ENCODE measurements around the gene PROZ. TPM values are rescaled to one million over a fixed set of nuclear protein-coding genes. Genes with fewer than 3 reads are reported as not detected.

The PROZ gene
- total RNA-seq, 1 donor from 2014 or later: not detected

- Mint-ChIP-seq H3K27ac (ENCODE audit: unreplicated experiment) (no peak overlapping the region), H3K4me1 (ENCODE audit: low read depth, unreplicated experiment) (peaks cover 1% of the 10 kb centered on the region), H3K27me3 (ENCODE audit: unreplicated experiment) (peaks cover 5% of the 10 kb centered on the region), H3K9me3 (ENCODE audit: unreplicated experiment) (no peaks in the 10 kb centered on the region), H3K36me3 (ENCODE audit: unreplicated experiment) (no peaks in the 10 kb centered on the region), H3K4me3 (ENCODE audit: unreplicated experiment) (no peak overlapping the region)
- DNase-seq: no peak
- no peak for TF ChIP-seq CTCF (IDR thresholded peaks at IDR 0.05; ENCODE audit: partially characterized antibody, unreplicated experiment)
Observed at GRCh38 chr13:113169277-113170272, 11.1 kb downstream of the PROZ start.

- Mint-ChIP-seq H3K36me3 (ENCODE audit: unreplicated experiment) (no peaks in the 10 kb centered on the region), H3K9me3 (ENCODE audit: unreplicated experiment) (no peaks in the 10 kb centered on the region), H3K27ac (ENCODE audit: unreplicated experiment) (no peak overlapping the region), H3K4me3 (ENCODE audit: unreplicated experiment) (no peak overlapping the region), H3K27me3 (ENCODE audit: unreplicated experiment) (peaks cover 5% of the 10 kb centered on the region), H3K4me1 (ENCODE audit: low read depth, unreplicated experiment) (peaks cover 1% of the 10 kb centered on the region)
- DNase-seq: no peak
- no peak for TF ChIP-seq CTCF (IDR thresholded peaks at IDR 0.05; ENCODE audit: partially characterized antibody, unreplicated experiment)
Observed at GRCh38 chr13:113170511-113170910, 12.1 kb downstream of the PROZ start.

DNA sequence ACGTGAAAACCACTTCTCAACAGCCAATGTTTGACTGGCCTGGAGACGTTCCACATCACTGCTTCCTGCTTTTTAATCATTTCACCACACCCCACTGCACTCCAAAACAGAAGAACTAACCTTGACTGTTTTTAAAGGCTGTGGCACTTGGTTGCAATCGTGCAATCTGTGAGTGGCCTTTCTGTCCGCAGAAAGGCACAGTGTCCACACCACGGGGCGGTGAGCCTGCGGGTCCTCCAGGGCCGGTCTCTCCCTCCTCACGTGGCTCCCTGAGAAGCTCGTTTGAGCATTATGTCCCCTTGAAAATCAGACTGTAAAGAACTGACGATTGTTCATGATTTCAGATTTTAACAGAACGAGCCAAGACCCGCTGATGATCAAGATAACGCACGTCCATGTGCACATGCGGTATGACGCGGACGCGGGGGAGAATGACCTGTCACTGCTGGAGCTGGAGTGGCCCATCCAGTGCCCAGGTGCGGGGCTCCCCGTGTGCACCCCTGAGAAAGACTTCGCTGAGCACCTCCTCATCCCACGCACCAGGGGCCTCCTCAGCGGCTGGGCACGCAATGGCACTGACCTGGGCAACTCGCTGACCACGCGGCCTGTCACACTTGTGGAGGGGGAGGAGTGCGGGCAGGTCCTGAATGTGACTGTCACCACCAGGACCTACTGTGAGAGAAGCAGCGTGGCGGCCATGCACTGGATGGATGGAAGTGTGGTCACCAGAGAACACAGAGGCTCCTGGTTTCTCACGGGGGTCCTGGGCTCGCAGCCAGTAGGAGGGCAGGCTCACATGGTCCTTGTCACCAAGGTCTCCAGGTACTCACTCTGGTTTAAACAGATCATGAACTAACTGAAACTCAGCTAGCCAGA, 13.0 kb downstream of the PROZ start:
- TF ChIP-seq CTCF (IDR thresholded peaks at IDR 0.05; ENCODE audit: partially characterized antibody, unreplicated experiment): no peak
- Mint-ChIP-seq H3K9me3 (ENCODE audit: unreplicated experiment) (no peaks in the 10 kb centered on the region), H3K27me3 (ENCODE audit: unreplicated experiment) (peaks cover 7% of the 10 kb centered on the region), H3K27ac (ENCODE audit: unreplicated experiment) (no peak overlapping the region), H3K4me3 (ENCODE audit: unreplicated experiment) (no peak overlapping the region), H3K4me1 (ENCODE audit: low read depth, unreplicated experiment) (peaks cover 1% of the 10 kb centered on the region), H3K36me3 (ENCODE audit: unreplicated experiment) (no peaks in the 10 kb centered on the region)
- no peak for DNase-seq

DNA sequence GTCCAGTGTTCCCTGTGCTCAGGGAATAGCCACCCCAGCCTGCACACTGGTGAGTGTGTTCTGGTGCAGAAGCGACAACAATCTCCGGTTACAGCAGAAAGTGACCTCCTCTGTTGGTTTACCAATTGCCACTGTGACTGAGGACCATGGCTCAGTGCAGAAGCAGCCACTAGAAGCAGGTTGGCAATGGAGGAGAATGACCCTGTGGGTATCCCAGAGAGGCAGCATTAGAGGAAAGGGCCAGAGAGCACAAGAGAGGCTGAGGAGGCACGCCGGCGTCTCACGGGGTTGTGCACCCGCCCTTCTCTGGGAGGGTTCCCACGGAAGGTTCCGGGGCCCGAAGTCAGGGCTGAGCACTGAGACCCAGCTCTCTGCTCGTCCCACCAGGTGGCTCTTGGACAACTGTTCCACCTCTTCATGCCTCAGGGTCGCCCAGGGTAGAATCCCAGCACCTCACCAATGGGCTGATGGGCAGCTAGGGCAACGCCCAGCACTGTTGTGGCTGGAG, 14.0 kb downstream of the PROZ start:
- no peak overlapping the region for H3K27ac Mint-ChIP-seq (ENCODE audit: unreplicated experiment)
- H3K27me3 Mint-ChIP-seq (ENCODE audit: unreplicated experiment): peaks cover 7% of the 10 kb centered on the region
- H3K36me3 Mint-ChIP-seq (ENCODE audit: unreplicated experiment): no peaks in the 10 kb centered on the region
- no peaks in the 10 kb centered on the region for H3K9me3 Mint-ChIP-seq (ENCODE audit: unreplicated experiment)
- H3K4me1 Mint-ChIP-seq (ENCODE audit: low read depth, unreplicated experiment): peaks cover 1% of the 10 kb centered on the region
- no peak for DNase-seq
- H3K4me3 Mint-ChIP-seq (ENCODE audit: unreplicated experiment): no peak overlapping the region
- no peak for TF ChIP-seq CTCF (IDR thresholded peaks at IDR 0.05; ENCODE audit: partially characterized antibody, unreplicated experiment)
